GM04504 (cell line): ENCODE results near the gene FUT3.
"Not testable (repeated sequence)": the region's sequence is repeated elsewhere in the genome, so short reads cannot be mapped to it uniquely, and the experiment has no call there.

Experiments
- DNase-seq: peaks from one replicate; pipeline ENCODE4 v3.0.0-alpha.2; 2012; ENCODE audit warnings: low read depth

The FUT3 gene

DNA sequence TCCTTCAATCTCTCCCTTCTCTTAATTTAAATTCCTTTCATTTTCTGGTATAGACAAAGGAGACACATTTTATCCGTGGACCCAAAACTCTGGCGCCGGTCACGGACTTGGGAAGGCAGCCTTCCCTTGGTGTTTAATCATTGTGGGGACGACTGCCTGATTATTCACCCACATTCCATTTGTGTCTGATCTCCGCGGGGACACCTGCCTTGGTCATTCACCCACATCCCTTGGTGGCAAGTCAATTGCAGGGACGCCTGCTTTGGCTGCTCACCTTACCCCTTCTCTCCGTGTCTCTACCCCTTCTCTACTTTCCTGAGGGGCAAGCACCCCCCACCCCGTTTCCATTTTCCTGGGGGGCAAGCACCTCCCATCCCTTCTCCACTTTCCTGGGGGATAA is 3.4 kb downstream of the FUT3 start:
- DNase-seq, result not testable (repeated sequence)

GRCh38 chr19:5844456-5845433 is 6.5 kb downstream of the FUT3 start:
- no peak for DNase-seq

DNA sequence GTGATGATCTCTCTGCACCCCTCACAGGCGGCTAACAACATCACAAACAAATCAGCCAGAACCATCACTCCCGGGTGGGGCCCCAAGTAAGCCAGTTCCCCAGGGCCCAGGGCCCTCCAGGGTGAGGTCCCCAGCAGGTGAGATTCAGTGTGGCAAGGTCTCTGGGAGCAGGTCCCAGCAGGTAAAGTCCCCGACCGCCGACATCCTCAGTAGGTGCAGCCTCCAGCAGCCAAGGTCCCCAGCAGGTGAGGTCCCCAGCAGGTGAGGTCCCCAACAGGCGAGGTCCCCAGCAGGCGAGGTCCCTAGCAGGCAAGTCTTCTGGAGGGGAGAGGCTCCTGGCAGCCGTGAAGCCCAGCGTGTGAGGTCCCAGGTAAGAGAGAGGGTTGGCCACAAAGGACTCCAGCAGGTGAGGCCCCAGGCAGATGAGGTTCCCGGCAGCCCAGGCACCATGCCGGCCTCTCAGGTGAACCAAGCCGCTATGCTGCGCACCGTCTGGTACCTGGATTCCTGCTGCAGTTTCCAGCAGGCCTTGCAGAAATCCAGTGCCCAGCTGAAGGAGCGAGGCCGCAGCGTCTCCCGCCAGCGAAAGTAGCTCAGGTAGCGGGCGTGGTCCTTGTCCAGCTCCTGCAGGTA is 7.8 kb downstream of the FUT3 start:
- DNase-seq, result no peak

DNA sequence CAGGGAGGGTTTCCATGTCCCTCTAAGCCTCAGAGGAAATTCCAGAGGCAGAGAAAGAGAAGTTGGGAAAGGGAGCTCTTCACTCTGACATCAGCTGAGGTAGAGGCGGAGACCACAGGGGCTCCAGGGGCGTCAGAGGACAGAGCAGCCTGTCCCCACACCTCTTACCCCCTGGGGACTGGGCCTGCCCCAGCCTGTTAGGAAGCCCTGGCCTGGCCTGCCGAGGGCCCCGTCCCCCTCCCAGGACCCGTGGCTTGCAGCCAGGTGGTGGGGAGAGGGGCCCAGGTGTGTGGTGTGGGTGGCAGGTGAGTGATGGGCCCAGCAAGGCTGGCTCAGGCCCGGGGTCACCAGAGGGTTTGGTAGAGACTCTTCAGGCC is 9.5 kb downstream of the FUT3 start:
- not testable (repeated sequence) for DNase-seq

- no peak for DNase-seq
Measured at GRCh38 chr19:5839065-5840017, 11.9 kb downstream of the FUT3 start, which contains the start of gene FUT6. FUT6 (minus strand) TSS chr19:5839702; CDS start chr19:5832567, 7,135 bp downstream.

GRCh38 chr19:5838353-5839064 is 12.7 kb downstream of the FUT3 start:
- DNase-seq, result no peak

DNA sequence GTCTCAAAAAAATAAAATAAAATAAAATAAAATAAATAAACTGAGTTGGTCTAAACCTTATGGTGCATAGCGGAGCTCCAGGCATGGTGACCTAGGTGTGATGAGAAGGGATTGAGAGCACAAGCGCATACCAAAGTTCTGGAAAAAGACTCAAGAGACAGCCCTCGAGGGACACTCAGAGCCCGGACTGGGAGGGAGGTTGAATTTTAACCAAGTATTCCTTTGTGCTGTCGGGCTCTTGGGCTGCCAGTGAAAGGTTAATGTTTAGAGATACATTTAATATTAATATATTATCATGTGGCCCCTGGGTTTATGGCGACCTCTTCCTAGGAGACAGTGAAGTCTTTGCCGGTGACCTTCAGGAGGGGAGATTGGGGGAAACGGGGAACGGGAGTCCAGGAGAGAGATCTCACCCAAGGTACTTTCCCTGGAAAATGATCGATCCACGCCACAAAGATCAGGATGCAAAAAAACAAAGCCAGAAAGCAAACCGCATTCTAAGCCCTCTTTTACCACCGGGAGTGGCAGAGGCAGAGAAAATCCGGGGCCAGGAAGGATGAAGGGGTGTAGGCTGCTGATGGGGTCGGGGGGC is 13.4 kb downstream of the FUT3 start:
- DNase-seq, result no peak

- DNase-seq, result no peak
Measured at GRCh38 chr19:5832527-5833216, 18.6 kb downstream of the FUT3 start.

- no peak for DNase-seq
Measured at GRCh38 chr19:5832061-5832460, 19.2 kb downstream of the FUT3 start.

DNA sequence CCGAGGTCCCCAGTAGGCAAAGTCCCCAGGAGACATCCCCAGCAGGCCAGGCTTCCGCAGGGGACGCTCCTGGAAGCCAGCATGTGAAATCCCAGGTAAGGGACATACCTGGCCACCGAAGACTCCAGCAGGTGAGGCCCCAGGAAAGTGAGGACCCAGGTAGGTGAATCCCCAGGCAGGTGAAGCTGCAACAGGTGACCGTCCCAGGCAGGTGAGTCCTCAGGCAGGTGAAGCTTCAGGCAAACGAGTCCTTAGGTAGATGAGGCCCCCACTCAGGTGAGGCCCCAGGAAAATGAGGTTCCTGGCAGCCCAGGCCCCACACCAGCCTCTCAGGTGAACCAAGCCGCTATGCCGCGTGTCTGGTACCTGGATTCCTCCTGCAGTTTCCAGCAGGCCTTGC is 20.1 kb downstream of the FUT3 start:
- no peak for DNase-seq

DNA sequence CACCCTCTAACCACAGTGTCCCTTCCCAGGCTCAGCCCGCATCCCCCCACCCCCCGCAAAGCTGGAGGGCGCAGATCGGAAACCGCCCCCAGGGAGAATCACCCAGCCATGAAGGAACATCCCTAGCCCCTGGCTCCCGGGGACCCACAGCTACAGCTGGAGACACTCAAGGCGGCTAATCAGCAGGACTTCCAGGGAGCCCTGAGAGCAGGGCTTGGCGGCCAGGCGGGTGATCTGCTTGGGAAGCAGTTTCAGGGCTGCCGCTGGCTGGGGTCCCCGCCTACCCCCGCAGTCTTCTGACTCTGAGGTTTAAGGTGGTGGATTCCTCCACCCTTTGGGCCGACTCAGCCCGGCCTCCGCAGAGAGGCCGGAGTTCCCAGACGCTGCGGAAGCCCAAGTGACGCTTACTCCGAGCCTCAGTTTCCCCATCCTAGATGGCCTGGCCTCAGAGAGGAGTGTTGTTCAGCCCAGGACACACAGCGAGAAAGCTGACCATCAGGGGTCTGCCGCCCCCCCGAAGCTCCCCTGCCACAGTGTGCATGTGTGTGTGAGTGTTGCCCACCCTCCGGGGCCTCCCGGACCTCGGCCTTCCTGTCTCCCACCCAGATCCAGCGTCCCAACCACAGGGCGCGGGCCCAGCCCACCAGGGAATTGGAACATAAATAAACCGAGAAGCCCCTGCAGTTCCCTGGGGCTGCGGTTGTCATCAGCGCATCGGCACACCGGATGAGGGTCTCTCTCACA is 21.5 kb downstream of the FUT3 start:
- DNase-seq, result no peak

DNA sequence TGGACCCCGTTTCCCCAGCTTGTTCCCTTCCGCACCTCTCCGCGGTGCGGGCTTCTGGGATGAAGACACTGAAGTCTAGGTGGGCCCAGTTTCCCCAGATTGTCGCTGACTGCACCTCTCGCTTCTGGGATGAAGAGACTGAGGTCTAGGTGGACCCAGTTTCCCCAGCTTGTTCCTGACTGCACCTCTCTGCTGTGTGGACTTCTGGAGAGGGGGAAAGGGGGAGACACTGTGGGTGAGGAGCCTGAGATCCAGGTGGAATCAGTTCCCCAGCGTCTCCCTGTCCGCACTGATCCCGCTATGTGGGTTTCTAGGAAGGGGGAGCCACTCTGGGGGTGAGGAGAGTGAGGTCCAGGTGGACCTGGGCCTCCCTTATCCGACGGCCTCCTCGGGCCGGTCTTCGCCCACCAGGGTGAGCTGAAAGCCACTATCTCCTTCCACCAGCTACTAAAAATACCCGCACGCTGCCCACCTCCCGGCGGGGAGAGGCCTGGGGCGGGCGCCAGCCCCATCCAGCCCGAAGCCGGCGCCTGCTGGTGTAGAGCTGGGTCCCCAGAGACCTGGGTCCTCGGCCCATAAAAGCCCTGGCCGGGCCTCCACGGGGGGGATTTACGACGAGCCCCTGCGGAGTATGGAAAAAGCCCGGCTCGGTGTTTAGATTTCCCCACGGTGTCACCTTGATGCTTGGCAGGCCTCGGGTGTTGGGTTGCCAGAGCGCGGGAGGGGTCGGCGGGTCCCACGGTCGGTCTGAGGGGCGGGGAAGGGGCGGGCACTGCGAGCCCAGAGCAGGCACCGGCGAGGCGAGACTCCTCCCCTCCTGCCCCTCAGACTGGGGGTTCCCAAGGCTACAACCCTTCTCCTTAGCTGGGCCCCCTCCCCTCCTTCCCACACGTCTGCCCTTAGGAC is 22.3 kb downstream of the FUT3 start:
- no peak for DNase-seq

- peak; percentile 66 for DNase-seq
Measured at GRCh38 chr19:5827891-5828660, 23.2 kb downstream of the FUT3 start.

DNA sequence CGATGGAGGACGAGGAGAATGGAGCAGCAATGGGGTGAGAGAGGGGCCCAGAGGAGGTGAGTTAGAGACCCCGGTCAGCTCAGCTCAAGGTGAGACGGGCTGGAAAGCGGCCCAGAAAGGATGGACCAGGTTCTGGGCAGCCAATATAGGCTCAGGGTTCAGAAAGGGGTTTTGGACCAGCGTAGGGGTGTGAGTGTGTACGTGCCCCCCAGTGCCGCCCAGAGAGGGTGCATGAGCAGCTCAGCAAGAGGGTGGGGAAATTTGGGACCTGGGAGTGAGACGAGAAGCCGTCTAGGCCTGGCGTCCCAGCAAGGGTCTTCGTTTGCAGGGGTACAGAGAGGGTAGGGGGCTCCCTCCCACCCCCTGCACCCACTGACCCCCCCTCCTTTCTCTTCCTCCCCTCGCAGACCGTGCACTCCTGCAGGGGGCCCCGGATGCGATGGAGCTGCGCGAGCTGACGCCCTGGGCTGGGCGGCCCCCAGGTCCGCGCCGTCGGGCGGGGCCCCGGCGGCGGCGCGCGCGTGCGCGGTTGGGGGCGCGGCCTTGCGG is 23.8 kb downstream of the FUT3 start:
- no peak for DNase-seq

DNA sequence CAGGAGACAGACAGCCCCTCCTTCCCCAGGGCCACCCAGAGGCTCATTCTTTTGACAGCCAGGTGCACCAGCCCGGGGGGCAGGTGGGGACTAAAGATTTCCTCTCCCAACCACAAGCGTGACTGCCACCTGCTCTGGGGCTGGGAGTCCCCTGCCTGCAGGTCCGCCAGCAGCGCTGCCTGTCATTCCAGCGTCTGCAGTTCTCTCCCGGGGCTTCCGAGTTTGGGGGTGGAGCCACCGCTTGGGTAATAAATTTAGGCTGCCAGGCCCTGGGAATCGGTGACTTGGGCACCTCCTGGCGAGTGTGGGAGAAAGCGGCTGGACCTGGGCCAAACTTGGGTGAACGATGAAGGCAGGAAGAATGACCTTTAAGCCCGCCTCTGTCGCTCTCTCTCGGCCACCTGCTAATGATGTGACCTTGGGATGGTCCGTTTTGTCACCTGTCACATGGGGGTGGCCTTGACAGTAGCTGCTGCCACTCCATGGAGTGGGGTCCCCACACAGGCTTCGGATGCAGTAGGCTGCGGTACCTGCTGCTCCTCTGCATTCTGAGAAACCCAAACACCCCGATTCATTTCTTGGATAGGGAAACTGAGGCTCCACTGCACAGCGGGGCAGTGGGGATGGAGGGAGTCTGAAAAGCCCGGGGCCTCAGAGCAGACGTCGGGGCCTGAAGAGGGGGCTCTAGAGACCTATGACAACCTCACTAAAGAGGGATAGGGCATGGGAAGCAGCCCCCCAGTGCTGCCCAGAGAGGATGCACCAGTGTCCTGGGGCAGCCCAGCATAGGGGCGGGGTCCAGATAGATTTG is 24.5 kb downstream of the FUT3 start:
- no peak for DNase-seq

DNA sequence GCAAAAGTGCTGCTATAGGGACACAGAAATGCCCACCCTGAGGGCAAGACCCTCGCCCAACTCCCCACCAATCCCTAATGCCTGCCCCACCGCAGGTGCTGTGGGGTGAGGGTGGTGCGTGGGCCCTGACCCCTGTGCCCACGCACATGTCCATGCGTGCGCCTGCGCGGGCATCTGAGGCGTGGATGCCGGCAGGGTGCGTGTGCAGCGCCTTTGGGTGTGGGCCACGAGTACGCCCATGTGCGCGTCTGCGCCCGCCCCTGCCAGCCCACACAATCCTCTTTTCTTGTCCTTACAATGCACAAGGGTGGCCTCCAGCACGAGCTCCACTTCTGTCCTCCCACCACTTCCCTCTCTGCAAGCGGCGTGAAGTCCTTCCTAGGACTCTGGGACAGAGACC is 26.1 kb downstream of the FUT3 start:
- DNase-seq, result no peak

- no peak for DNase-seq
Measured at GRCh38 chr19:5824751-5825150, 26.5 kb downstream of the FUT3 start.
